Caco-2 (cell line): ENCODE results near the gene PLCH1. TPM values are rescaled to one million over a fixed set of nuclear protein-coding genes. Genes with fewer than 3 reads are reported as not detected.

Experiments
- BruUV-seq: library from RNA; stranded (reverse); fragments of 400-500 nt; replicated peaks from 2 replicates; lab custom pipeline; 2021; lab: Mats Ljungman, UMichigan
- CTCF ChIA-PET: fragments of 300-600 bp; sonication (Branson Sonifier 250); formaldehyde crosslinking; loops from one replicate; lab custom pipeline; 2022; ENCODE audit warnings: antibody characterized with exemption; lab: Charles Lee
- POLR2A ChIA-PET: fragments of 300-600 bp; sonication (Branson Sonifier 250); formaldehyde crosslinking; loops from one replicate; lab custom pipeline; 2022; ENCODE audit warnings: antibody characterized with exemption; lab: Charles Lee
- DNase-seq, 2 experiments: peaks; one replicate each; pipeline versions ENCODE4 v3.0.0 to v3.0.0-alpha.2; 2020 to 2022
- H3K27me3 ChIP-seq: replicated peaks from 2 replicates; pipeline ENCODE4 v1.6.0; 2011; ENCODE audit warnings: low read length; ENCODE audit not compliant: control insufficient read depth, insufficient read depth
- H3K36me3 ChIP-seq: 2 replicates; pipeline ENCODE4 v1.5.1; 2011; ENCODE audit warnings: low read length; ENCODE audit not compliant: control insufficient read depth, insufficient read depth
- H3K4me1 ChIP-seq: fragments of 250-450 bp; sonication (Bioruptor Pico); 2 replicates; pipeline ENCODE4 v1.5.1; 2020; ENCODE audit warnings: mild to moderate bottlenecking
- H3K4me3 ChIP-seq: 2 replicates; pipeline ENCODE4 v1.5.1; 2011; ENCODE audit warnings: low read depth, mild to moderate bottlenecking, control low read depth, low read length
- H3K9me3 ChIP-seq: fragments of 250-450 bp; sonication (Bioruptor Pico); 2 replicates; pipeline ENCODE4 v1.5.1; 2020; ENCODE audit warnings: mild to moderate bottlenecking, moderate library complexity
- H3K27ac Mint-ChIP-seq: one replicate; pipeline ENCODE4 v1.8.0; 2022; ENCODE audit warnings: mixed read lengths; ENCODE audit not compliant: unreplicated experiment
- H3K27me3 Mint-ChIP-seq: one replicate; pipeline ENCODE4 v1.8.0; 2022; ENCODE audit warnings: mixed read lengths; ENCODE audit not compliant: insufficient read depth, unreplicated experiment
- H3K36me3 Mint-ChIP-seq: one replicate; pipeline ENCODE4 v1.8.0; 2022; ENCODE audit warnings: mild to moderate bottlenecking, mixed read lengths; ENCODE audit not compliant: insufficient read depth, unreplicated experiment
- H3K4me1 Mint-ChIP-seq: one replicate; pipeline ENCODE4 v1.8.0; 2022; ENCODE audit warnings: low read depth, mixed read lengths; ENCODE audit not compliant: unreplicated experiment
- H3K4me3 Mint-ChIP-seq: one replicate; pipeline ENCODE4 v1.8.0; 2022; ENCODE audit warnings: mild to moderate bottlenecking, moderate library complexity, mixed read lengths; ENCODE audit not compliant: unreplicated experiment
- H3K9me3 Mint-ChIP-seq: one replicate; pipeline ENCODE4 v1.8.0; 2022; ENCODE audit warnings: mixed read lengths; ENCODE audit not compliant: unreplicated experiment
- intact Hi-C: fragments of 100-400 bp; cut with micrococcal nuclease; formaldehyde crosslinking; loops from one replicate; pipeline ENCODE4 v1.10.0; 2022; ENCODE audit not compliant: unreplicated experiment
- total RNA-seq: library from RNA; stranded (reverse); gene quantifications from 2 replicates; pipeline ENCODE4 v1.2.3, GENCODE V29; 2022
- TF ChIP-seq, protein P1 (sequence below), 2 experiments: fragments of 200-600 bp in 1 of 2; IDR thresholded peaks; 1 replicate in 1 of 2; 2 replicates in 1 of 2; pipeline versions ENCODE4 v1.5.1 to v1.8.0; 2011 to 2022; ENCODE audit warnings: antibody characterized with exemption in 1 of 2, control low read depth in 1 of 2, inconsistent platforms in 1 of 2, low read depth in 1 of 2, low read length in 1 of 2, mild to moderate bottlenecking in 1 of 2, moderate library complexity in 1 of 2; ENCODE audit not compliant: insufficient read depth in 1 of 2, severe bottlenecking in 1 of 2, unreplicated experiment in 1 of 2

The PLCH1 gene
- total RNA-seq, 1 experiment from 2014 or later, result 3.1 TPM

DNA sequence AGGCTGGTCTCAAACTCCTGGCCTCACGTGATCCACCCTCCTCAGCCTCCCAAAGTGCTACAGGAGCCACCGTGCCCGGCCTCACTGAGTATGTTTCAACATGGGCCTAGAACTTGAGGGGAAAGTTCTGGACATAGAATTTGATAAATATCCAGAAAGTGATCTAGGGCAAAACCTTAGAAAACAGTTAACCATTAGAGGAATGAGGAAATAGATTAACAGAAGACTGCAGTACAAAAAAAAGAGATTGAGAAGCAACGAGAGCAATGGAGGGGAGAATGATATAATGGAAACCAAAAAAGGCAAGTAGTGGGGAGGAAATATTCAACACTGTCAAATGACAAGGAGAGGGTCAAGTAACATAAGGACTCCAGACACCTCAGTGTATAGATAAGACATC is 191.5 kb downstream of the PLCH1 start:
- Mint-ChIP-seq H3K9me3 (no peaks in the 10 kb centered on the region), H3K4me1 (peaks cover 21% of the 10 kb centered on the region)
- CTCF ChIA-PET, result no interaction called here

DNA sequence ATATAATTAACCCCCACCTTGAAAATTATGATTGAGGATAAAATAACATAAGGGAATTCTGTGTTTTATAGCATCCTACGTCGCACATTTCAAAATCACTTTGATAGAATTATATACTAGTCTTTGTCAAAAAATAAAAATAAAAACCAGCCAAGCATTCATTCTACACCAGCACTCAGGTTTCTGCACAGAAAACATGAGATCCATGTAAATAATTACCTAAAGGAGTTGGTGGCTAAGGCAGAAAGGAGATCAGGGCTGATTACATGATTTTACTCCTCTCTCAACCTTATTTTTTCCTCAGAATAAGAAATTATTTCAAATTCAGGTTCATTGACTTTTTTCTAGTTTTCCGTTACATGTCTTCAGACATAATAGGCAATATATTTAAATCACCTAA is 194.5 kb downstream of the PLCH1 start:
- Histone ChIP-seq H3K36me3 (no peaks in the 10 kb centered on the region), H3K4me1 (peaks cover 2% of the 10 kb centered on the region), H3K9me3 (no peaks in the 10 kb centered on the region), H3K4me3 (no peak overlapping the region), H3K27me3 (no peaks in the 10 kb centered on the region)
- intact Hi-C loops, result no loop called here
- H3K36me3 Mint-ChIP-seq, result no peaks in the 10 kb centered on the region
- H3K27ac Mint-ChIP-seq, result no peak overlapping the region
- no peak for DNase-seq
- no peaks in the 10 kb centered on the region for H3K27me3 Mint-ChIP-seq
- POLR2A ChIA-PET, result no interaction called here
- H3K9me3 Mint-ChIP-seq, result no peaks in the 10 kb centered on the region
- TF ChIP-seq, protein P1, sequence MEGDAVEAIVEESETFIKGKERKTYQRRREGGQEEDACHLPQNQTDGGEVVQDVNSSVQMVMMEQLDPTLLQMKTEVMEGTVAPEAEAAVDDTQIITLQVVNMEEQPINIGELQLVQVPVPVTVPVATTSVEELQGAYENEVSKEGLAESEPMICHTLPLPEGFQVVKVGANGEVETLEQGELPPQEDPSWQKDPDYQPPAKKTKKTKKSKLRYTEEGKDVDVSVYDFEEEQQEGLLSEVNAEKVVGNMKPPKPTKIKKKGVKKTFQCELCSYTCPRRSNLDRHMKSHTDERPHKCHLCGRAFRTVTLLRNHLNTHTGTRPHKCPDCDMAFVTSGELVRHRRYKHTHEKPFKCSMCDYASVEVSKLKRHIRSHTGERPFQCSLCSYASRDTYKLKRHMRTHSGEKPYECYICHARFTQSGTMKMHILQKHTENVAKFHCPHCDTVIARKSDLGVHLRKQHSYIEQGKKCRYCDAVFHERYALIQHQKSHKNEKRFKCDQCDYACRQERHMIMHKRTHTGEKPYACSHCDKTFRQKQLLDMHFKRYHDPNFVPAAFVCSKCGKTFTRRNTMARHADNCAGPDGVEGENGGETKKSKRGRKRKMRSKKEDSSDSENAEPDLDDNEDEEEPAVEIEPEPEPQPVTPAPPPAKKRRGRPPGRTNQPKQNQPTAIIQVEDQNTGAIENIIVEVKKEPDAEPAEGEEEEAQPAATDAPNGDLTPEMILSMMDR (IDR thresholded peaks at IDR 0.05; ENCODE audit: insufficient read depth in 1 of 2, low read depth in 1 of 2, low read length in 1 of 2, severe bottlenecking in 1 of 2, unreplicated experiment in 1 of 2), result no peak
- H3K4me3 Mint-ChIP-seq, result no peak overlapping the region
- peaks cover 16% of the 10 kb centered on the region for H3K4me1 Mint-ChIP-seq
- no TSS peak for BruUV-seq
- CTCF ChIA-PET, result no interaction called here

More for the DNA sequence above, 191.5 kb downstream of the PLCH1 start:
- BruUV-seq, result no TSS peak
- Histone ChIP-seq H3K27me3 (no peaks in the 10 kb centered on the region), H3K4me3 (no peak overlapping the region), H3K36me3 (no peaks in the 10 kb centered on the region), H3K4me1 (peaks cover 19% of the 10 kb centered on the region), H3K9me3 (0 out of 2 replicates have a peak, but pooled peaks cover 2% of the 10 kb centered on the region)
- Mint-ChIP-seq H3K27me3 (no peaks in the 10 kb centered on the region), H3K36me3 (no peaks in the 10 kb centered on the region), H3K27ac (peak overlapping the region; percentile 43), H3K4me3 (no peak overlapping the region)
- POLR2A ChIA-PET, result no interaction called here
- DNase-seq, result no peak
- TF ChIP-seq, protein P1 (IDR thresholded peaks at IDR 0.05; ENCODE audit: insufficient read depth in 1 of 2, low read depth in 1 of 2, low read length in 1 of 2, severe bottlenecking in 1 of 2, unreplicated experiment in 1 of 2), result no peak
- intact Hi-C loops, result no loop called here

DNA sequence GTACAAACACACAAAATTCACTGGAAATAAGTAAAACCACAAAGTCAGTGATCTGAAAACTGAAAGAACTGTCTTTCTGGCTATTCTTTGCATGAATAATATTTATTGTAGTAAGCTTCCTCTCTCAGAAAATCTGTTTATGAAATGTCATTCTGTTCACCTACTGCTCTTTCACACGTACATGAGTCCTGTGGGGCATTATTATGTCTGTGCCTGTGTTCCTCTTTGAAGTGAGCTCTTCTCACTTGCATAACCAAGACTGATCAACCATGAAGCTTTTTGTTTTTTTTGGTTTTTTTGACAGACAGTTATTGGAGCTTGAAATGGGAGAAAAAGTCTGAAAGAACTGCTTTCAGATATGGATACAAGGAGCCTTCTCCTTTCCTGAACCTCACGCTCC is 195.8 kb downstream of the PLCH1 start:
- Mint-ChIP-seq H3K9me3 (no peaks in the 10 kb centered on the region), H3K27me3 (no peaks in the 10 kb centered on the region), H3K4me3 (no peak overlapping the region), H3K4me1 (peaks cover 7% of the 10 kb centered on the region), H3K27ac (no peak overlapping the region), H3K36me3 (no peaks in the 10 kb centered on the region)
- no peaks in the 10 kb centered on the region for H3K4me1 ChIP-seq
- ChIA-PET POLR2A (no interaction called here), CTCF (no interaction called here)
- no TSS peak for BruUV-seq
- TF ChIP-seq, protein P1 (IDR thresholded peaks at IDR 0.05; ENCODE audit: insufficient read depth in 1 of 2, low read depth in 1 of 2, low read length in 1 of 2, severe bottlenecking in 1 of 2, unreplicated experiment in 1 of 2), result no peak
- no peak for DNase-seq
- H3K36me3 ChIP-seq, result no peaks in the 10 kb centered on the region
- H3K27me3 ChIP-seq, result no peaks in the 10 kb centered on the region
- no peaks in the 10 kb centered on the region for H3K9me3 ChIP-seq
- no peak overlapping the region for H3K4me3 ChIP-seq
- intact Hi-C loops, result no loop called here
